Breast epithelium (tissue), 3 donors: ENCODE results near the gene IQCH.

Source experiments
- POLR2A ChIP-seq: fragments of 450-650 bp; IDR thresholded peaks from one replicate; pipeline ENCODE4 v1.6.1; 2016; ENCODE audit warnings: antibody characterized with exemption, mild to moderate bottlenecking, moderate library complexity
- TF ChIP-seq, protein P1 (sequence below), 3 donors: fragments of 450-650 bp; IDR thresholded peaks; one replicate each; pipeline ENCODE4 v1.5.1; 2016 to 2017; ENCODE audit warnings: antibody characterized with exemption in 3 of 3, mild to moderate bottlenecking in 3 of 3, moderate library complexity in 3 of 3

GRCh38 chr15:67244971-67245478, 9.6 kb upstream of the IQCH start:
- TF ChIP-seq, protein P1, sequence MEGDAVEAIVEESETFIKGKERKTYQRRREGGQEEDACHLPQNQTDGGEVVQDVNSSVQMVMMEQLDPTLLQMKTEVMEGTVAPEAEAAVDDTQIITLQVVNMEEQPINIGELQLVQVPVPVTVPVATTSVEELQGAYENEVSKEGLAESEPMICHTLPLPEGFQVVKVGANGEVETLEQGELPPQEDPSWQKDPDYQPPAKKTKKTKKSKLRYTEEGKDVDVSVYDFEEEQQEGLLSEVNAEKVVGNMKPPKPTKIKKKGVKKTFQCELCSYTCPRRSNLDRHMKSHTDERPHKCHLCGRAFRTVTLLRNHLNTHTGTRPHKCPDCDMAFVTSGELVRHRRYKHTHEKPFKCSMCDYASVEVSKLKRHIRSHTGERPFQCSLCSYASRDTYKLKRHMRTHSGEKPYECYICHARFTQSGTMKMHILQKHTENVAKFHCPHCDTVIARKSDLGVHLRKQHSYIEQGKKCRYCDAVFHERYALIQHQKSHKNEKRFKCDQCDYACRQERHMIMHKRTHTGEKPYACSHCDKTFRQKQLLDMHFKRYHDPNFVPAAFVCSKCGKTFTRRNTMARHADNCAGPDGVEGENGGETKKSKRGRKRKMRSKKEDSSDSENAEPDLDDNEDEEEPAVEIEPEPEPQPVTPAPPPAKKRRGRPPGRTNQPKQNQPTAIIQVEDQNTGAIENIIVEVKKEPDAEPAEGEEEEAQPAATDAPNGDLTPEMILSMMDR (IDR thresholded peaks at IDR 0.05): no peak
- no peak for TF ChIP-seq POLR2A
